Esophagus (tissue), 2 donors: ENCODE data around the gene CCDC89. TPM values are rescaled to one million over a fixed set of nuclear protein-coding genes. Genes with fewer than 3 reads are reported as not detected.
"Not testable (repeated sequence)": the region's sequence is repeated elsewhere in the genome, so short reads cannot be mapped to it uniquely, and the experiment has no call there.

Experiments
- H3K27ac ChIP-seq, 2 donors: one replicate each; pipeline ENCODE4 v1.5.1; 2013; ENCODE audit warnings: low read depth in 2 of 2, mild to moderate bottlenecking in 2 of 2, inconsistent platforms in 1 of 2, low read length in 1 of 2, moderate library complexity in 1 of 2
- H3K27me3 ChIP-seq, 2 donors: one replicate each; pipeline ENCODE4 v1.6.1; 2013; ENCODE audit warnings: low read length in 2 of 2, control low read depth in 1 of 2, mild to moderate bottlenecking in 1 of 2; ENCODE audit not compliant: insufficient read depth in 2 of 2, control insufficient read depth in 1 of 2
- H3K36me3 ChIP-seq, 2 donors: one replicate each; pipeline ENCODE4 v1.6.1; 2013; ENCODE audit warnings: low read length in 1 of 2; ENCODE audit not compliant: control insufficient read depth in 2 of 2, insufficient read depth in 2 of 2
- H3K4me1 ChIP-seq, 2 donors: one replicate each; pipeline ENCODE4 v1.6.1; 2013; ENCODE audit warnings: low read length in 1 of 2; ENCODE audit not compliant: control insufficient read depth in 2 of 2, insufficient read depth in 2 of 2
- H3K4me3 ChIP-seq, 2 donors: one replicate each; pipeline ENCODE4 v1.5.1; 2013; ENCODE audit warnings: low read length in 2 of 2, mild to moderate bottlenecking in 2 of 2, low read depth in 1 of 2, moderate library complexity in 1 of 2
- H3K9me3 ChIP-seq, 2 donors: one replicate each; pipeline ENCODE4 v1.6.1; 2013; ENCODE audit warnings: mild to moderate bottlenecking in 2 of 2, low read depth in 1 of 2, low read length in 1 of 2, moderate library complexity in 1 of 2; ENCODE audit not compliant: control insufficient read depth in 2 of 2, insufficient read depth in 1 of 2
- WGBS, 2 donors: extraction: QIAGEN DNeasy Blood & Tissue Kit; methylation state at CpG; one replicate each; pipeline ENCODE4 v1.1.7; 2013; 5-methylcytosine and 5-hydroxymethylcytosine counted together
- polyA plus RNA-seq, 2 donors: library from polyadenylated mRNA; stranded (reverse); fragments of 200-250 nt; gene quantifications; one replicate each; pipeline ENCODE4 v1.2.3, GENCODE V29; 2013
- donor health status: healthy with polysubstance abuse.
- donor health status: Bipolar disorder and iron deficiency.

The CCDC89 gene
- polyA plus RNA-seq, 2 donors: 0.08 to 0.14 TPM

DNA sequence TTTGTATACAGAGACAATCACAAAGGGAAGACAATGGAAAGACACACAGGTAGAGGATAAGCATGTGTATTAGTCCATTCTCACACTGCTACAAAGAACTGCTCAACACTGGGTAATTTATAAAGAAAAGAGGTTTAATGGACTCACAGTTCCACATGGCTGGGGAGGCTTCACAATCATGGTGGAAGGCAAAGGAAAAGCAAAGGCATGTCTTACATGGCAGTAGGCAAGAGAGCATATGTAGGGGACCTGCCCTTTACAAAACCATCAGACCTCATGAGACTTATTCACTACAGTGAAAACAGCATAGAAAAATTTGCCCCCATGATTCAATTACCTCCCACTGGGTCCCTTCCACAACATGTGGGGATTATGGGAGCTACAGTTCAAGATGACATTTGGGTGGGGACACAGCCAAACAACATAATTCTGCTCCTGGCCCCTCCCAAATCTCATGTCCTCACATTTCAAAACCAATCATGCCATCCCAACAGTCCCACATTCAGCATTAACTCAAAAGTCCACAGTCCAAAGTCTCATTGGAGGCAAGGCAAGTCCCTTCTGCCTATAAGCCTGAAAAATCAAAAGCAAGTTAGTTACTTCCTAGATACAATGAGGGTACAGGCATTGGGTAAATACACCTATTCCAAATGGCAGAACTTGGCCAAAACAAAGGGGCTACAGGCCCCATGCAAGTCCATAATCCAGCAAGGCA, 14.9 kb downstream of the CCDC89 start:
- H3K4me3 ChIP-seq, H3K27ac ChIP-seq, H3K4me1 ChIP-seq, H3K36me3 ChIP-seq, H3K27me3 ChIP-seq, H3K9me3 ChIP-seq: not testable (repeated sequence)

DNA sequence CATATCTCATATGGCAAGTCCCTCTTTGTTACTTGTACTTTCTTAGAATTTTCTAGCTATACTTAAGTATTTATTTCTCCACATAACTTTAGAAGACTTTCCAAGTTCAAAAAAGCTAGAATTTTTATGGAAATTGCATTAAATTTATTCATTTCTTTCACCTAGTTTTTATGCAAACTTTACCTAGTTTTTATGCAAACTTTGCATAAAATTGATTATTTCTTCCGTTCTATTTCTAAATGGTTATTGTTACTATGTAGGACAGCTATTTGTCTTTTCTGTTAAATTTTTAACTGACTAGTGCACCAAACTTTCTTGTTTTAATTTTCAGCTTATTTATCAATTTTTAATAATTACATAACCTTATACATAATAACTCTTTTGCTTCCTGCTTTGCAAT, 17.8 kb downstream of the CCDC89 start:
- Histone ChIP-seq H3K4me3 (no peak overlapping the region), H3K36me3 (no peaks in the 10 kb centered on the region), H3K27me3 (no peaks in the 10 kb centered on the region), H3K4me1 (no peaks in the 10 kb centered on the region), H3K9me3 (peaks cover 0 to 3% of the 10 kb centered on the region in 2 donors), H3K27ac (no peak overlapping the region)
- 89 to 91% methylated on average over 1 of the region's 1 CpG for WGBS, 2 donors

DNA sequence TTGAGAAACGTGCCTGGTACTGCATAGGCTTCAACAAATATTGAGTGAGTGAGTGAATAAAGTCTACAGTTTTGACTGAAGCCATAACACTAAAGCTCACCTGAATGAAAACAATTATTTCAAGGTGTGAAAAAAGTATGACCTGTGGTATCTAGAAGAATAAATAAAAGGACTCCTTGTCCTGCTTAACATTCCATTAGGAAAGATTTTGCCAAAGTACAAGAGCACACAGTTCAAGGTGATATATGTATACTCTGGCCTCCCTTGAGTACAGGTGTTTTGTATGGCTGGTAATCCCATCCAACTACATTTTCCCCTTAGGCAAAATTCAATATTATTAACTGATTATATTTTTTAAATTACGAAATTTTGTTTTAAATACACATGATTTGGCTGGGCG, 19.3 kb downstream of the CCDC89 start:
- Histone ChIP-seq H3K27ac (no peak overlapping the region), H3K9me3 (peaks cover 0 to 3% of the 10 kb centered on the region in 2 donors), H3K27me3 (no peaks in the 10 kb centered on the region), H3K36me3 (no peaks in the 10 kb centered on the region), H3K4me3 (no peak overlapping the region), H3K4me1 (no peaks in the 10 kb centered on the region)
- WGBS, 2 donors: 80 to 82% methylated on average over 3 of the region's 3 CpGs

DNA sequence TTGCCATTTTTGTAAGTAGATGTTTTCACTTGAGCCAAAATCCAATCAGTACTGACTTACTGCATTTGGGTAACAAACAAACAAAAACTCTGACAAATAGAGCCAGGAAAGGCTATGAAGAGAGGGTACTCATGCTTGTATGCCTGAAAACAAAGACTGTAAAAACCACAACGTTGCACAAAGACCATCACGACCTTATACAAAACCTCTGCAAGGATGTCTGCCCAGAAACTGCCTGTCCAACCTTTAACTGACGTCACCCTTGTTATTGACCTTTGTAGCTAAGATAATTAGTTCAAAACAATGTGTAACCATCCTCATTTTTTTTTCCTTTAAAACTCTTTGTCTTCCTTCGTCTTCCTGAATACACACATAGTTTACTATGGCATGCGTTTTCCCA, 20.3 kb downstream of the CCDC89 start:
- H3K4me1 ChIP-seq: no peaks in the 10 kb centered on the region
- H3K9me3 ChIP-seq: peaks cover 0 to 3% of the 10 kb centered on the region in 2 donors
- H3K36me3 ChIP-seq: no peaks in the 10 kb centered on the region
- H3K27me3 ChIP-seq: no peaks in the 10 kb centered on the region
- 59 to 70% methylated on average over 5 of the region's 5 CpGs for WGBS, 2 donors
- H3K27ac ChIP-seq: no peak overlapping the region
- H3K4me3 ChIP-seq: no peak overlapping the region

DNA sequence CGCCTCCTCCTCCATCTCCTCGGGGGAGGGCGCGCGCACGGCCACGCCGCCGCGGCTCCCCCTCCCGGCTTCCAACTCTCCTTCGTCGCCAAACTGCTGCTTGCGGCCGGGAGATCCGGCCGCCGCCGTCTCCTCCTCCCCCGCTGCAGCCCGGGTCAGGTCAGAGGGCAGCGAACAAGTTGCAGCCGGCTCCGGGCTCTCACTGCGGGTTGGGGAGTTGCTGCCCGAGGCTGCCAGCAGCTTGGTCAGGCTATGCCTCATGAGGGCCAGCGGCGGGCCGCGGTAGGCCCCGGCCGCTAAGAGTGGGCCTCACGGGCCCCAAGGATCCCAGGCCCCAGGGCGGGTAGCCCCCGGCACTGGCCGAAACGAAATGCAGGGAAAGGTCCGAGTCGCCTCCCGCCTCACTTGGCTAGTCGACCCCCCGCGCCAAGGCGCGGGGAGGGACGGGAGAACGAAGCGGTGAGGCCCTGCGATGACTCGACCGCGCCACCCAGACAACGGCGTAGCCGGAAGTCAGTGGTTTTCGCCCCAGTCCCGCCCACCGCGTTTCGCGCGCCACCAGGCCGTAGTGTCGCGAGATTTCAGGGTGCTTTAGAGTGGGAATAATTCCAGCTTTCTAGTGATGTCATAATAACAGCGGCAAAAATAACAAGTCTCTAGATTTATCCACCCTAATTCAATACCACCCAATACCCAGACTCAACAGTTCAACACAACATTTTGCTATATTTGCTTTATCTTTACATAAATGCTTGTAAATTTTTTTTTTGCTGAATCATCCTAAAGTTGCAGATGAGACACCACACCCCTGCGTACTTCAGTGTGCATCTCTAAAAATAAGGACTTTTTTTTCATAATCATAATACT, 21.1 kb downstream of the CCDC89 start, which contains the start of gene CREBZF:
CREBZF (minus strand) TSS at position 515 of the 867 bp plus-strand sequence; CDS start at position 261, 254 bp downstream.
- Histone ChIP-seq H3K4me1 (no peaks in the 10 kb centered on the region), H3K27ac (peak within 1 kb of the TSS; percentile 95 to 99), H3K9me3 (peaks cover 0 to 3% of the 10 kb centered on the region in 2 donors), H3K36me3 (no peaks in the 10 kb centered on the region), H3K4me3 (peak within 1 kb of the TSS; percentile 93 to 99), H3K27me3 (no peaks in the 10 kb centered on the region)
- WGBS, 2 donors: 0% methylated on average over 62 to 67 of the region's 67 CpGs

DNA sequence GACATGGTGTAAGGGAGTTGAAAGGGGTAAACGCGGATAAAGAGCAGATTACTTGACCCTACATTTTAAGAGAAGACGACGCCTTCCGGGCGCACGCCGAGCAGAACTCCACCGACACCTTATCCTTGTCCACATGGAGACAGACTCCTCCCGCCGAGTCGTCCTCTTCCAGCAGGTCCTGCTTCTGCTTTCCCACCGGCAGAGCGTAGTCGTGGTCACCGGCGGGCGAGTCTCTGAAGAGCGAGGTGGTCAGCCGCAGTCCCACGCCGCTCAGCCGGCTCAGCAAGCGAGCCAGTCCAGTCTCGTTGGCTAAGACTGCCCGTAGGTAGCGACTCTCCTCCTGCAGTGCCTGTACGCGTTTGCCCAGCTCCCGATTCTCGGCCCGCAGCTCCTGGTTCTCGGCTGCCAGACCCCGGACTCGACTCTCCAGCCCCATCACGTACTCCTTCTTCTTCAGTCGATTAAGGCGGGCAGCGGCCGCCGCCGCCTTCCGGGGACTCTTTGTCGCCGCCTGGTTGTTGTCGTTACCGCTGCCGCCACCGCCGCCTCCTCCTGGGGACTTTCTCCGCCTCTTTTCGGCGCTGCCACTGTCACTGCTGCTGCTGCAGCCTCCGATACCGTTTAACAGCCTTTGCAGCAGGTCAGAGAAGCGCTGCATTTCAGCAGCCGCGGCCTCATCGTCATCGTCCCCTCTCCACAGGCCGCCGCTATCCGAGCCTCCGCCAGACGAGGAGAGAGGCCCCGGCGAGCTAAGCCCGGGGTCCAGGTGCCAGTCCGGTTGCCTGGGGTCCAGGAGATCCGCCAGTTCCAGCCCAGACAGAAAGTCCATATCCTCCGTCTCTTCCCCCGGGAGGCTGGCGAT, 22.0 kb downstream of the CCDC89 start:
- no peaks in the 10 kb centered on the region for H3K27me3 ChIP-seq
- H3K4me1 ChIP-seq: no peaks in the 10 kb centered on the region
- WGBS, 2 donors: 0 to 1% methylated on average over 73 of the region's 73 CpGs
- peak overlapping the region; percentile 95 to 99 for H3K27ac ChIP-seq
- no peaks in the 10 kb centered on the region for H3K36me3 ChIP-seq
- peak overlapping the region; percentile 93 to 99 for H3K4me3 ChIP-seq
- H3K9me3 ChIP-seq: peaks cover 0 to 3% of the 10 kb centered on the region in 2 donors

DNA sequence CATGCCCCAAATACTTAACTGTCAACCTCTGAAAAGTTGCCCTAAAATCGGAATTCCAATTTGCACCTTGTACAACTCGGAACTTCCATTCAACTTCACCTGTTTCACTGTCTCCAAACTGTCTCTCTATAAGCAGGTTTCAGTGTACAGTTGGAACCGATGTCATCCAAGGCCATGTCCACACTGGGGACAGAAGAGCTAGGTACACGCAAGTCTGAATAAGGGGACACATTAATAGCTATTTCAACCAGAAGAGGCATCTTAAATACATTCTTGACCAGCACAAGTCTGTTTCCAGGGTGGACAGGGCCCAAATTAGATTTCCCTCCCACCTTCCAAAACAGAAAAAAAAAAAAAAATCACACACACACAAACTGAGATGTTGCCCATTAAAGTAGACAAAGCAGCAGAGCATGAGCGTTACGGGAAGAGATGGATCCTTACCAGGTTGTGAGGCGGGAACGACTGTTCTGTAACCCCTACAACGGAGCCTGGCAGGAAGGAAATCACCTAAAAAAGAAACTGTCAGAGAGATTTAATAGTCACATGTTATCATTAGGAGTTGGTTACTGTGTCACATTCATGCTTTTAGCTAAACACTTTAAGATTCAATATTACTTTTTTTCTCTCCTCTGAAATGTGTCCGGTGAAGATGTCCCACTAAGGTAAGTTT, 22.8 kb downstream of the CCDC89 start:
- H3K27me3 ChIP-seq: no peaks in the 10 kb centered on the region
- 1 to 2% methylated on average over 10 of the region's 10 CpGs for WGBS, 2 donors

DNA sequence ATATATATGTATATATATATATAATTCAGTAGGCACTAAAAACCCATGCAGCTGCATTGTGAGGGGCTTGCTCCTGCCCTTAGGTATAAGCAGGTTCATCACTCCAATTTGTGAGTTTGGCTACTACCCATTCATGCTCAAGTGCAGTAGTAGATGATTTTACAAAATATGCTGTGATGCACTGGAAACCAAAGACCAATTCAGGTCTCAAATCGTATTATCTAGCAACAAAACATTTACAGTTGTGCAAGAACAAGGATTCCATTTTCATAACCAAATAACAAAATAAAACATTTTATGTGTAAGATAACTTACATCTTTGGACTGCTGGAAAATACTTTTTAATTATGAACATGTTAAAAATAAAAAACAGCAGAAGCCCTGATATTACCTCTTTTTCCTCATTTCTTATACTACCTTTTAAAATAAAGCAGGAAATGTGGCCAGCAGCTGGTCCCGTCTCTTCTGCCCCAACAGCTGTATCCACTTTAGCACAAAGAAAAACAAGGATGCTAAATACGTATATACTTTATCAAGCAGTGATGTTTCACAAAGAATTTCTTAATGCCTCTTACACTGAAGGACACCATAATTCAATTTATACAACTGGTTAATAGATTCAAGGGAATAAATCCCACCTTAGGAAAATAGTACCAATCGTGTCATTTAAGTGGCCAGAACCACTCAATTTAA, 23.9 kb downstream of the CCDC89 start:
- H3K36me3 ChIP-seq: peaks cover 0 to 1% of the 10 kb centered on the region in 2 donors
- peak overlapping the region in 1 of 2 donors; percentile 24 for H3K4me3 ChIP-seq
- H3K4me1 ChIP-seq: no peaks in the 10 kb centered on the region
- H3K27me3 ChIP-seq: no peaks in the 10 kb centered on the region
- WGBS, 2 donors: 6 to 13% methylated on average over 4 of the region's 4 CpGs
- H3K27ac ChIP-seq: no peak overlapping the region
- peaks cover 0 to 3% of the 10 kb centered on the region in 2 donors for H3K9me3 ChIP-seq

More for the DNA sequence above, 22.8 kb downstream of the CCDC89 start:
- Histone ChIP-seq H3K4me1 (no peaks in the 10 kb centered on the region), H3K27ac (peak overlapping the region; percentile 95 to 99), H3K36me3 (no peaks in the 10 kb centered on the region), H3K4me3 (peak overlapping the region; percentile 93 to 99), H3K9me3 (peaks cover 0 to 3% of the 10 kb centered on the region in 2 donors)
